ENCODE measurements around the gene AXDND1. TPM values are rescaled to one million over a fixed set of nuclear protein-coding genes. Genes with fewer than 3 reads are reported as not detected.

The AXDND1 gene
- total RNA-seq, 1 donor from 2014 or later = 1.4 TPM

- peaks cover 62% of the 10 kb centered on the region for H3K9me3 Mint-ChIP-seq
- no peak overlapping the region for H3K27ac Mint-ChIP-seq
- no peak for DNase-seq (ENCODE audit: low spot score in 2 of 2, unreplicated experiment in 2 of 2)
- no peaks in the 10 kb centered on the region for H3K27me3 Mint-ChIP-seq (ENCODE audit: low read depth)
- H3K4me1 Mint-ChIP-seq = no peaks in the 10 kb centered on the region
- TF ChIP-seq CTCF (IDR thresholded peaks at IDR 0.05; ENCODE audit: unreplicated experiment) = no peak
- no peak overlapping the region for H3K4me3 Mint-ChIP-seq
- H3K36me3 Mint-ChIP-seq = peaks cover 6% of the 10 kb centered on the region
These were observed 110.7 kb downstream of the AXDND1 start for GRCh38 chr1:179476484-179476883.

- Mint-ChIP-seq H3K27me3 (ENCODE audit: low read depth) (no peaks in the 10 kb centered on the region), H3K4me1 (no peaks in the 10 kb centered on the region), H3K36me3 (peaks cover 6% of the 10 kb centered on the region), H3K27ac (no peak overlapping the region), H3K4me3 (no peak overlapping the region), H3K9me3 (peaks cover 67% of the 10 kb centered on the region)
- TF ChIP-seq CTCF (IDR thresholded peaks at IDR 0.05; ENCODE audit: unreplicated experiment) = no peak
- DNase-seq (ENCODE audit: low spot score in 2 of 2, unreplicated experiment in 2 of 2) = no peak
These were observed 112.6 kb downstream of the AXDND1 start for GRCh38 chr1:179478370-179478769.

- Mint-ChIP-seq H3K9me3 (peaks cover 11% of the 10 kb centered on the region), H3K27ac (no peak overlapping the region), H3K4me3 (no peak overlapping the region), H3K36me3 (no peaks in the 10 kb centered on the region), H3K4me1 (no peaks in the 10 kb centered on the region), H3K27me3 (ENCODE audit: low read depth) (peaks cover 2% of the 10 kb centered on the region)
- TF ChIP-seq CTCF (IDR thresholded peaks at IDR 0.05; ENCODE audit: unreplicated experiment) = no peak
- DNase-seq (ENCODE audit: low spot score in 2 of 2, unreplicated experiment in 2 of 2) = no peak
These were observed 124.8 kb downstream of the AXDND1 start for GRCh38 chr1:179490611-179491010.

GRCh38 chr1:179493323-179493722 lies 127.6 kb downstream of the AXDND1 start:
- Mint-ChIP-seq H3K9me3 (no peaks in the 10 kb centered on the region), H3K4me3 (no peak overlapping the region), H3K36me3 (no peaks in the 10 kb centered on the region), H3K4me1 (no peaks in the 10 kb centered on the region), H3K27ac (no peak overlapping the region), H3K27me3 (ENCODE audit: low read depth) (peaks cover 11% of the 10 kb centered on the region)
- TF ChIP-seq CTCF (IDR thresholded peaks at IDR 0.05; ENCODE audit: unreplicated experiment) = no peak
- no peak for DNase-seq (ENCODE audit: low spot score in 2 of 2, unreplicated experiment in 2 of 2)

GRCh38 chr1:179506199-179506598 lies 140.4 kb downstream of the AXDND1 start:
- DNase-seq (ENCODE audit: low spot score in 2 of 2, unreplicated experiment in 2 of 2) = no peak
- H3K4me3 Mint-ChIP-seq = no peak overlapping the region
- H3K4me1 Mint-ChIP-seq = no peaks in the 10 kb centered on the region
- H3K9me3 Mint-ChIP-seq = no peaks in the 10 kb centered on the region
- no peak overlapping the region for H3K27ac Mint-ChIP-seq
- no peaks in the 10 kb centered on the region for H3K36me3 Mint-ChIP-seq
- TF ChIP-seq CTCF (IDR thresholded peaks at IDR 0.05; ENCODE audit: unreplicated experiment) = no peak
- peaks cover 12% of the 10 kb centered on the region for H3K27me3 Mint-ChIP-seq (ENCODE audit: low read depth)

GRCh38 chr1:179509384-179509783 lies 143.6 kb downstream of the AXDND1 start:
- no peak for DNase-seq (ENCODE audit: low spot score in 2 of 2, unreplicated experiment in 2 of 2)
- peaks cover 24% of the 10 kb centered on the region for H3K9me3 Mint-ChIP-seq
- H3K27ac Mint-ChIP-seq = no peak overlapping the region
- no peaks in the 10 kb centered on the region for H3K36me3 Mint-ChIP-seq
- no peaks in the 10 kb centered on the region for H3K4me1 Mint-ChIP-seq
- H3K4me3 Mint-ChIP-seq = no peak overlapping the region
- TF ChIP-seq CTCF (IDR thresholded peaks at IDR 0.05; ENCODE audit: unreplicated experiment) = no peak
- H3K27me3 Mint-ChIP-seq (ENCODE audit: low read depth) = peaks cover 20% of the 10 kb centered on the region
